OCI-LY1 (cell line): ENCODE data around the gene WFS1.

Experiments used
- CTCF ChIP-seq: fragments of 200-600 bp; sonication (generic), shearing (Covaris generic); IDR thresholded peaks from 2 replicates; pipeline ENCODE4 v1.5.1; 2017; ENCODE audit warnings: mild to moderate bottlenecking, antibody characterized with exemption, low read length, moderate library complexity, mixed read lengths
- EZH2 ChIP-seq: fragments of 200-600 bp; sonication (generic), shearing (Covaris generic); IDR thresholded peaks from 2 replicates; pipeline ENCODE4 v1.8.0; 2017; ENCODE audit warnings: borderline replicate concordance, mixed run types, mild to moderate bottlenecking, antibody characterized with exemption, low read length, moderate library complexity, mixed read lengths

GRCh38 chr4:6313216-6313615 lies 43.6 kb downstream of the WFS1 start:
- TF ChIP-seq CTCF: no peak
- no peak for TF ChIP-seq EZH2
